Stomach smooth muscle (tissue), 2 donors: ENCODE data around the gene TAF1C.

Experiments
- H3K27ac ChIP-seq: one replicate; pipeline ENCODE4 v1.7.0; 2013; ENCODE audit warnings: mild to moderate bottlenecking, low read length, inconsistent platforms
- H3K27me3 ChIP-seq, 2 donors: one replicate each; pipeline ENCODE4 v1.7.0; 2013; ENCODE audit warnings: low read length in 2 of 2; ENCODE audit not compliant: insufficient read depth in 2 of 2, control insufficient read depth in 1 of 2
- H3K36me3 ChIP-seq, 2 donors: one replicate each; pipeline ENCODE4 v1.7.0; 2013; ENCODE audit warnings: low read length in 2 of 2; ENCODE audit not compliant: control insufficient read depth in 2 of 2, insufficient read depth in 2 of 2
- H3K4me1 ChIP-seq: one replicate; pipeline ENCODE4 v1.7.0; 2013; ENCODE audit warnings: low read length; ENCODE audit not compliant: control insufficient read depth, insufficient read depth
- H3K4me3 ChIP-seq, 2 donors: one replicate each; pipeline ENCODE4 v1.7.0; 2013; ENCODE audit warnings: low read length in 2 of 2
- H3K9ac ChIP-seq, 2 donors: one replicate each; pipeline ENCODE4 v1.7.0; 2013; ENCODE audit warnings: low read length in 2 of 2, mild to moderate bottlenecking in 1 of 2
- H3K9me3 ChIP-seq, 2 donors: one replicate each; pipeline ENCODE4 v1.7.0; 2013; ENCODE audit warnings: low read length in 2 of 2; ENCODE audit not compliant: control insufficient read depth in 2 of 2
- donor health status: healthy.
- donor health status: Pancreatic carcinoma.

Gene TAF1C

DNA sequence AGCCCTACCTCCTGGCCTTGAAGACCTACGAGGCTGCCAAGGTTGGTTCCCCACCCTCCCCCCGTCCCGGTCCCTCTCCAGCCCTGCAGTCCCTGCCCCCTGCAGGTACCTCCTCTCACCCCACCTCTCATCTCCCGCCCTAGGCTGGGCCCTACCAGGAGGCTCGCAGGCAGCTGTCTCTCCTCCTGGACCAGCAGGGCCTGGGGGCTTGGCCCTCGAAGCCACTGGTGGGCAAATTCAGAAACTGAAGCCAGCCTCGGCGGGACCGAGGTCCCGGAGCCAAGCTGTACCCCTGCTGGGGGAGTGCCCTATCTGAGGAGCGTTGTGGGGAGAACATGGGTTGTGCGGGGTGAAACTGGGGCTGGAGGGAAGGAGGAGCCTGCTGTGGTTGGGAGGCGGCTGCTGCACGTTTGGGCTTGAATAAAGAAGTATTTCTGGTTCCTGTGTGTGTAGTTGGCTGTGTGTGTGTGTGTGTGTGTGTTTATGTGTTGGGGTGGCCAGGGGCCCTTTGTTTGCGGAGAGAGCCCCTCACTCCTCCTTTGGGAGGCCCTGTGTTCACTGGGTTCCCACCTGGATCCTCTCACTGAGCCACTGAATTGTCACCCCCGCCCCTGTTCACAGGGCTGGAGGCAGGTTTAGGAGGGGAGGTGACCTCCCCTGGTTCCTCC, 10.0 kb upstream of the TAF1C start:
- no peak overlapping the region for H3K27ac ChIP-seq
- no peaks in the 10 kb centered on the region for H3K4me1 ChIP-seq
- H3K9me3 ChIP-seq, result no peaks in the 10 kb centered on the region
- H3K36me3 ChIP-seq, result no peaks in the 10 kb centered on the region
- H3K4me3 ChIP-seq, result no peak overlapping the region
- no peak overlapping the region for H3K9ac ChIP-seq
- peaks cover 0 to 5% of the 10 kb centered on the region in 2 donors for H3K27me3 ChIP-seq

DNA sequence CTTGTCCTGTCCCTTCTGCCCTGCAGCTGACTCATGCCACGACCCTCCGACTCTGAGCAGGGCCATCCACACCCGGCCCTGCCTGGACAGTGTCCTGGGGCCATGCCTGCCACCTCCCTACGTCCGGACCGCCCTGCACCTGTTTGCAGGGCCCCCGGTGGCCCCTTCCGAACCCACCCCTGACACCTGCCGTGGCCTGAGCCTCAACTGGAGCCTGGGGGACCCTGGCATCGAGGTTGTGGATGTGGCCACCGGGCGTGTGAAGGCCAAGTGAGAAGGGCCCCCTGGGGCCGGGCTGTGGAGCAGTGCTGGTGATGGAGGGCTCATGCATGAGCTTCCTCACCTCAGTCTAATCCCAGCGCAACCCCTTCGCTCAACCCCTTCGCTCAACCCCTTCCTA, 9.2 kb upstream of the TAF1C start:
- no peak overlapping the region for H3K27ac ChIP-seq
- H3K4me3 ChIP-seq, result no peak overlapping the region
- H3K4me1 ChIP-seq, result no peaks in the 10 kb centered on the region
- no peaks in the 10 kb centered on the region for H3K9me3 ChIP-seq
- H3K27me3 ChIP-seq, result peaks cover 0 to 5% of the 10 kb centered on the region in 2 donors
- H3K36me3 ChIP-seq, result no peaks in the 10 kb centered on the region
- H3K9ac ChIP-seq, result no peak overlapping the region

DNA sequence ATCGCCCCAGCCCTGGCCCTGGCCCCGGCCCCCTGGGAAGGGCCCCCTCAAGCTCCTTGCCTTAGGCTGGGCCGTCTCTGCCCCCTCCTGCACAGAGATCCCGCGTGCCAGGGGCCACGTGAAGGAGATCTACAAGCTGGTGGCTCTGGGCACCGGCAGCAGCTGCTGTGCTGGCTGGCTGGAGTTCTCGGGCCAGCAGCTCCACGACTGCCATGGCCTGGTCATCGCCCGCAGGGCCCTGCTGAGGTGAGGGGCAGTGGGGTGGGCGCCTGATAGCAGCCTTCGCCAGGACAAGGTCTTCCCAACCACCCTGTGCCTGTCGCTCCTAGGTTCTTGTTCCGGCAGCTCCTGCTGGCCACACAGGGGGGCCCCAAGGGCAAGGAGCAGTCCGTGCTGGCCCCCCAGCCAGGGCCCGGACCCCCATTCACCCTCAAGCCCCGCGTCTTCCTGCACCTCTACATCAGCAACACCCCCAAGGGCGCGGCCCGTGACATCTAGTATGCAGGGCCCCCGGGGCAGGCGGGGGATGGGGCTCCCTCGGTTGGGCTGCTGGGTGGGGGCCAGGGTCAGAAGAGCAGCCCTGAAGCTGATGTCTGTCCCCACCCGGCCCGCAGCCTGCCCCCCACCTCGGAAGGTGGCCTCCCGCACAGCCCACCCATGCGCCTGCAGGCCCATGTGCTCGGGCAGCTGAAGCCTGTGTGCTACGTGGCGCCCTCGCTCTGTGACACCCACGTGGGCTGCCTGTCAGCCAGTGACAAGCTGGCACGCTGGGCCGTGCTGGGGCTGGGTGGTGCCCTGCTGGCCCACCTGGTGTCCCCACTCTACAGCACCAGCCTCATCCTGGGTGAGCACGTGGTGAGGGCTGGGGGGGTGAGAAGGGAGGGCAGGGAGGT, 8.6 kb upstream of the TAF1C start:
- H3K9ac ChIP-seq, result no peak overlapping the region
- peaks cover 0 to 5% of the 10 kb centered on the region in 2 donors for H3K27me3 ChIP-seq
- no peaks in the 10 kb centered on the region for H3K9me3 ChIP-seq
- no peaks in the 10 kb centered on the region for H3K36me3 ChIP-seq
- no peak overlapping the region for H3K27ac ChIP-seq
- no peaks in the 10 kb centered on the region for H3K4me1 ChIP-seq
- H3K4me3 ChIP-seq, result no peak overlapping the region

DNA sequence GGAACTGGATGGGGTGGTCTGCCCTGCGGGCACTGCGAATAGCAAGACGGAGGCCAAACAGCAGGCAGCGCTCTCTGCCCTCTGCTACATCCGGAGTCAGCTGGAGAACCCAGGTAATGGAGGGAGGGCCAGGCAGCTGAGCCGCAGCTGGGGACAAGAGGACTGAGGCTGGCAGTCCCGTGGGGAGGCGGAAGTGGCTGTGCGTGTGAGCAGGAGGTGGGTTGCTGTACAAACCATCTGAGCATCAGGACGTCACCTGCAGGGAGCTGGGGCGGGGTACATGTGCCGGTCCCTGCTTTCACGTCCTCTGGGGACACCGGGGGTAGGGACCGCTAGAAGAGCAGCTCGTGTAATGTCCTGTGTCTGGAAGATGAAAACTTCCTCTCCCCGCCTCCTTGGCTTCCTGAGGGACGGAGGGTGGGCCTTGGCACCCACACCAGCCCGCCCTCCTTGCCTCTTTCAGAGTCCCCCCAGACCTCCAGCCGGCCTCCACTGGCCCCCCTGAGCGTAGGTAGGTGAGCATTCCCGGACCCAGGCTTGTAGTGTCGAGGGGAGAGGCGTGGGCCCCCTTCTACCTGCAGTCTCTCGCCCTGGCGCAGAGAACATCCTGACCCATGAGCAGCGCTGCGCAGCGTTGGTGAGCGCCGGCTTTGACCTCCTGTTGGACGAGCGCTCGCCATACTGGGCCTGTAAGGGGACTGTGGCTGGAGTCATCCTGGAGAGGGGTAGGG, 7.8 kb upstream of the TAF1C start:
- Histone ChIP-seq H3K27ac (no peak overlapping the region), H3K27me3 (peaks cover 0 to 5% of the 10 kb centered on the region in 2 donors), H3K9ac (no peak overlapping the region), H3K36me3 (no peaks in the 10 kb centered on the region), H3K4me1 (no peaks in the 10 kb centered on the region), H3K9me3 (no peaks in the 10 kb centered on the region), H3K4me3 (no peak overlapping the region)

- H3K27me3 ChIP-seq, result peaks cover 0 to 5% of the 10 kb centered on the region in 2 donors
- no peak overlapping the region for H3K9ac ChIP-seq
- H3K9me3 ChIP-seq, result no peaks in the 10 kb centered on the region
- no peak overlapping the region for H3K27ac ChIP-seq
- no peak overlapping the region for H3K4me3 ChIP-seq
- H3K4me1 ChIP-seq, result no peaks in the 10 kb centered on the region
- no peaks in the 10 kb centered on the region for H3K36me3 ChIP-seq
Measured at GRCh38 chr16:84194018-84194417, 7.2 kb upstream of the TAF1C start.

- Histone ChIP-seq H3K9me3 (no peaks in the 10 kb centered on the region), H3K36me3 (no peaks in the 10 kb centered on the region), H3K27ac (no peak overlapping the region), H3K4me1 (no peaks in the 10 kb centered on the region), H3K9ac (no peak overlapping the region), H3K4me3 (no peak overlapping the region), H3K27me3 (peaks cover 0 to 5% of the 10 kb centered on the region in 2 donors)
Measured at GRCh38 chr16:84193480-84193879, 6.6 kb upstream of the TAF1C start.

DNA sequence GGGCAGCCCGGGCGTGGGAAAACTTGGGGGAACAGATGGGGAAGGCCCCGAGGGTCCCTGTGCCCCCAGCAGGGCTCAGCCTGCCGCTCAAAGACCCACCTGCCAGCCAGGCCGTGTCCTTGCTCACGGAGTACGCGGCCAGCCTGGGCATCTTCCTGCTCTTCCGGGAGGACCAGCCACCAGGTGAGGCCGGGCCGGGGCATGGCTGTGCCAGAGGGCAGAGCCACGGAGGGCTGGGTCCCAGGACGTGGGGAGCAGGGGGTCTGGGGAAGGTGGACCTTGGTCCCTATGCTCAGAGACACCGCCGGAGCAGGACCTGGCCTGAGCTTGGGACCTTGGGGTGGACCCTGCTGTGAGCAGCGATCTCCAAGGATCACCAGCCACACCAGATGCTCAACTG, 4.6 kb upstream of the TAF1C start:
- Histone ChIP-seq H3K27me3 (peaks cover 0 to 4% of the 10 kb centered on the region in 2 donors), H3K9me3 (no peaks in the 10 kb centered on the region), H3K36me3 (no peaks in the 10 kb centered on the region), H3K27ac (no peak overlapping the region), H3K9ac (no peak overlapping the region), H3K4me1 (peaks cover 5% of the 10 kb centered on the region), H3K4me3 (no peak overlapping the region)

- H3K36me3 ChIP-seq, result no peaks in the 10 kb centered on the region
Measured at GRCh38 chr16:84190731-84191388, 4.0 kb upstream of the TAF1C start, which contains the start of gene ADAD2. ADAD2 (plus strand) TSS chr16:84191157; CDS start chr16:84191231, 74 bp downstream.

GRCh38 chr16:84184775-84185174, 2.1 kb downstream of the TAF1C start:
- Histone ChIP-seq H3K36me3 (peaks cover 11 to 23% of the 10 kb centered on the region in 2 donors), H3K27me3 (no peaks in the 10 kb centered on the region)

More at GRCh38 chr16:84190731-84191388, 4.0 kb upstream of the TAF1C start, which contains the start of gene ADAD2:
- Histone ChIP-seq H3K9me3 (no peaks in the 10 kb centered on the region), H3K27ac (no peak within 1 kb of the TSS), H3K4me1 (peaks cover 11% of the 10 kb centered on the region), H3K4me3 (no peak within 1 kb of the TSS), H3K27me3 (no peaks in the 10 kb centered on the region), H3K9ac (no peak within 1 kb of the TSS)

DNA sequence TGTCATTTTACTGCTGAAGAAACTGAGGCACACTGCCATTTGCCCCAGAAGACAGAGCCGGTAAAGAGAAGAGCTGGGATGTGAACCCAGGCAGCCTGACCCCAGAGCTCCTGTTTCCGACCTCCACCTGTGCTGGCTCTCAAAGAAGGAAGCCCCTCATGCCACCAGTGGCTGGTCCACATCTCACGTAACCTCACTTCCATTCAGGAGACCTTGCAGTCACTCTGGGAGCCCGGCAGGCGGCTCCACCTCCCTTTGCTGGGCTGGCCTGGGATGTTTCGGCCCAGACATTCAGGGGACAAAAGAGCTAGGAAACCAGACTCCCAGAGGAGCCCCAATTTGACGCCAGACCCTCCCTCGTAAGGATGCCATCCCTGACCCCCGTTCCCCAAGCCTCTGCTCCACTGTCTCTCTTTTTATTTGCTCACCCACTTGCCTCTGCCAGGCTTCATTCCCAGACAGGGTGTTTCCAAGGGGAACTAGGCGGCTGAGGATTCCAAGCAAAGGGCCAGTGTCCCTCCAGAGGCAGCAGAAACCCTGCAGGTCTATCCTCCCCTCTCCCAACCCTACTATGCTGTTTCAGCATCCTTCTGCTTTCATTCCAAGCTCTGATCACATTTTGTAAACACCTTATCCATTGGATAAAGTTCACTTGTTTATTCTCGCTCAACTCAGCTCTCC, 2.8 kb downstream of the TAF1C start:
- H3K4me3 ChIP-seq, result no peak overlapping the region
- no peaks in the 10 kb centered on the region for H3K9me3 ChIP-seq
- peaks cover 11 to 23% of the 10 kb centered on the region in 2 donors for H3K36me3 ChIP-seq
- no peak overlapping the region for H3K27ac ChIP-seq
- no peak overlapping the region for H3K9ac ChIP-seq
- peaks cover 16% of the 10 kb centered on the region for H3K4me1 ChIP-seq
- no peaks in the 10 kb centered on the region for H3K27me3 ChIP-seq

More at GRCh38 chr16:84184775-84185174, 2.1 kb downstream of the TAF1C start:
- Histone ChIP-seq H3K9me3 (no peaks in the 10 kb centered on the region), H3K4me1 (peaks cover 14% of the 10 kb centered on the region), H3K27ac (no peak overlapping the region), H3K4me3 (no peak overlapping the region), H3K9ac (no peak overlapping the region)
